GM21515 (cell line): ENCODE data around the gene WFDC9.
"Not testable (repeated sequence)": the region's sequence is repeated elsewhere in the genome, so short reads cannot be mapped to it uniquely, and the experiment has no call there.

Source experiments
- ATAC-seq: cut with Tn5 transposase; IDR thresholded peaks from one replicate; pipeline ENCODE4 v1.9.1; 2021; ENCODE audit not compliant: unreplicated experiment

WFDC9 gene

DNA sequence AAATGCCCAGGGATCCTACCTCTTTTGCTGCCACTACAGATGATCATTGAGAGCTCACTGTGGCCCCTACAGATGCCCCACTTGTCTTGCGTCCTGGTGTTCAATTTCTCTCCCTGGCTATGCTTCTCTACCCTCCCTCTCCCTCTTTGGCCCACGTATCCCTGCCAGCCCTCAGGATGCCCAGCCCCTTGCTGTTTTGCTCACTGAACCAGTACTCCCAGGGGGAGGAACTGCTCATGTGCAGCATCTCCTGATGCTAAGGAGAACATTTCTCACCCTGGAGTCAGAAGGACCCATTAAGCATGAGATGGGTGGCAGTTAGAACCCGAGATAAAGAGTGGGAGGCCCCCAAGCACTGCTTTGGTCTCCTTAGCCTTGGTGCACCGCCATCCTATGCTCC is at the start of gene WFDC9:
Gene WFDC9, minus strand, starts transcription at position 101 of the 400 bp plus-strand sequence. CDS start 21,103 bp downstream, outside the sequence.
- ATAC-seq: no peak

DNA sequence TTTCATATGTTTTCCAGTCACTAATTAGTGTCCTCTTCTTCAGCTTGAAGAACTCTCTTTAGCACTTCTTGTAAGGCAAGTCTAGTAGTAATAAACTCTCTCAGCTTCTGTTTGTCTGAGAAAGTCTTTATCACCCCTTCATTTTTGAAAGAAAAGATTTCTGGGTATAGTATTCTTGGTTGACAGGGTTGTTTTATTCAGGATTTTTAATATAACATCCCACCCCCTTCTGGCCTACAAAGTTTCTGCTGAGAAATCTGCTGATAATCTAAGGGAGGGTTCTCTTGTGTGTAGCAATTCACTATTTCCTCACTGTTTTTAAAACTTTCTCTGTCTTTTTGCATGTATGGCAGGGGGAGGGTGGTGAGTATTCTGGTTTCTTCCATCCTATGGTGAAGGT is 48.6 kb upstream of the WFDC9 start:
- ATAC-seq: no peak

DNA sequence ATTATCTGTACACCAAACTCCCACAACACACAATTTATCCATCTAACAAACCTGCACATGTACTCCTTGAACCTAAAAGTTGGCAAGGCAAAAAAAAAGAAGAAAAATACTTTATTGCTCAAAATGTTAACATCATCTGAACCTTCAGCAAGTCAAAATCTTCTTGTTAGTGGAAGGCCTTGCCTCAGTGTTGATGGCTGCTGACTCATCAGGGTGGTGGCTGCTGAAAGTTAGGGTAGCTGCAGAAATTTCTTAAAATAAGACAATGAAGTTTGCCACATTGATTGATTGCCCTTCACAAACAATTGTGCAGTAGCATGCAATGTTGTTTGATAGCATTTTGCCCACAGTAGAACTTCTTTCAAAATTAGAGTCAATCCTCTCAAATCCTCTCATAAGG is 41.7 kb upstream of the WFDC9 start:
- ATAC-seq: no peak

GRCh38 chr20:45670139-45670538 is 39.1 kb upstream of the WFDC9 start, which contains the start of gene WFDC11:
WFDC11 (minus strand) TSS chr20:45670239; CDS start chr20:45650600, 19,639 bp downstream.
- ATAC-seq: no peak

DNA sequence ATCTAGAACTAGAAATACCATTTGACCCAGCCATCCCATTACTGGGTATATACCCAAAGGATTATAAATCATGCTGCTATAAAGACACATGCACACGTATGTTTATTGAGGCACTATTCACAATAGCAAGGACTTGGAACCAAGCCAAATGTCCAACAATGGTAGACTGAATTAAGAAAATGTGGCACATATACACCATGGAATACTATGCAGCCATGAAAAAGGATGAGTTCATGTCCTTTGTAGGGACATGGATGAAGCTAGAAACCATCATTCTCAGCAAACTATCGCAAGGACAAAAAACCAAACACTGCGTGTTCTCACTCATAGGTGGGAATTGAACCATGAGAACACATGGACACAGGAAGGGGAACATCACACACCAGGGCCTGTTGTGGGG is 26.0 kb upstream of the WFDC9 start:
- ATAC-seq: not testable (repeated sequence)

DNA sequence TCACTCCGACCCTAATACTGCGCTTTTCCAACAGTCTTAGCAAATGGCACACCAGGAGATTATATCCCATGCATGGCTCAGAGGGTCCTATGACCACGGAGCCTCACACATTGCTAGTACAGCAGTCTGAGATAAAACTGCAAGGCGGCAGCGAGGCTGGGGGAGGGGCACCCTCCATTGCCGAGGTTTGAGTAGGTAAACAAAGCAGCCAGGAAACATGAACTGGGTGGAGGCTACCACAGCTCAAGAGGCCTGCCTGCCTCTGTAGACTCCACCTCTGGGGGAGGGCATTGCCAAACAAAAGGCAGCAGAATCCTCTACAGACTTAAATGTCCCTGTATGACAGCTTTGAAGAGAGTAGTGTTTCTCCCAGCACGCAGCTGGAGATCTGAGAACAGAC is 20.6 kb upstream of the WFDC9 start:
- not testable (repeated sequence) for ATAC-seq

DNA sequence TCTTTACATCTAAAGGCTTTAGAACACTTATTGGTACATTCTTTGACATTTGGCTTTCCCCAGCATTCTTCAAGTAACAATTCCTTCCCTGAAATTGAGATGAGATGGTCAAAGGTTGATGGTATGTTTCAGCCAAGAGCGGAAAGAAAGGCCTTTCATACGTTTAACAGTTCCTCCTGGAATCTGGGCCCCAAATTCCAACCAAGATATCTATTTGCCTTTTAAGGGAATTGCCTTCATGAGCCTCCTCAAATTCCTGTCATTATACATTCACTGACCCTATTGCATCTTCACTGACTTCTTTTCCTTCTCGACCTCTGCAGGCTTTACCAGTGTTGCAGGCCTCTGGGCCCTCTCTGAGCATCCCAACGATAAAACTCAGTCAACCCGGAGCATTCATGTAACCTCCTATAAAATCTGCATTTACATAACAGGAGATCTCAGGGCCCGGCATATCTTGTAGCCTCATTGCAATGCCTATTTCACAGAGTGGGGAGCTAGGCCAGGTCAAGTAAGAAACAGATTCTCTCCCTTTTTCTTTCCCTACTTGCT is 18.3 kb upstream of the WFDC9 start:
- no peak for ATAC-seq

GRCh38 chr20:45647441-45648050 is 16.5 kb upstream of the WFDC9 start:
- no peak for ATAC-seq

DNA sequence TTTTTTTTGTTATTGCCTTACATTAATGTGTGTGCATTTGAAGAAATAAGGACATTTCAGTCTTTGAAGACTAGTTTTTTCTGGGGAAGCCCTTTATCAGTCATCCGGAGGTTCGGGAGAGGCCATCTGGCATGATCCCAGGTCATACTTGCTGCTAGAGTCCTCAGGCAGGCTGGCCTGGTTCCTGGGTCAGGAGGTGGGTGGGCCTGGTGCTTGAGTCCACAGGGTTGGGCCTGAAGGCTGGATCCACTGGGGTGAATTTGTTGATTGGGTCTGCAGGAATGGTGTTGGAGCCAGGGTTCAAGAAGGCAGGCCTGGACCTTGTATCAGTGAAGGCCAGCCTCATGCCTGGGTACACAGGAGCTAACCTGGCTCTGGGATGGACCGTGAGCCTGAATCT is 15.8 kb upstream of the WFDC9 start:
- ATAC-seq: no peak

DNA sequence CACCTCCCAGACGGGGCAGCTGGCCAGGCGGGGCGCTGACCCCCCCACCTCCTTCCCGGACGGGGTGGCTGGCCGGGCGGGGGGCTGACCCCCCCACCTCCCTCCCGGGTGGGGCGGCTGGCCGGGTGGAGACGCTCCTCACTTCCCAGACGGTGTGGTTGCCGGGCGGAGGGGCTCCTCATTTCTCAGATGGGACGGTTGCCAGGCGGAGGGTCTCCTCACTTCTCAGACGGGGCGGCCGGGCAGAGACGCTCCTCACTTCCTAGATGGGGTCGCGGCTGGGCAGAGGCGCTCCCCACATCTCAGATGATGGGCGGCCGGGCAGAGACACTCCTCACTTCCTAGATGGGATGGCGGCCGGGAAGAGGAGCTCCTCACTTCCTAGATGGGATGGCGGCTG is 14.8 kb upstream of the WFDC9 start:
- not testable (repeated sequence) for ATAC-seq

DNA sequence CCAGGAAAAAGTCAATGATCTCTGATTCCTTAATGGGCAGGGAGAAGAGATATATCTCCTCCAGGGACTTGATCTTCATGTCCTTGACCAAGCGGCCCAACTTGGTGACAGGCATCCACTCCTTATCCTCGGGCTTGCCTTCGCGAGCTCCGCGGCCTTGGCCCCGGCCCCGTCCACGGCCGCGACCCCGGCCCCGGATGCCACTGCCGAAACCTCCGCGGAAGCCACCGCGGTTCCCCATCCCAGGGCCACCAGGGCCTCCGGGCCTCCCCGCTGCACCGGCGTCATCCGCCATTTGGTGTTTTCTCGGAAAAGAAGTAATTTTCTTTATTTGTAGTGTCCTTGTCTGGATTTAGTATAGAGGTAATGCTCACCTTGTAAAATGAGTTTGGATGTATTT is 10.0 kb upstream of the WFDC9 start:
- ATAC-seq: not testable (repeated sequence)

- ATAC-seq: no peak
Observed at GRCh38 chr20:45639687-45640086, 8.6 kb upstream of the WFDC9 start.

DNA sequence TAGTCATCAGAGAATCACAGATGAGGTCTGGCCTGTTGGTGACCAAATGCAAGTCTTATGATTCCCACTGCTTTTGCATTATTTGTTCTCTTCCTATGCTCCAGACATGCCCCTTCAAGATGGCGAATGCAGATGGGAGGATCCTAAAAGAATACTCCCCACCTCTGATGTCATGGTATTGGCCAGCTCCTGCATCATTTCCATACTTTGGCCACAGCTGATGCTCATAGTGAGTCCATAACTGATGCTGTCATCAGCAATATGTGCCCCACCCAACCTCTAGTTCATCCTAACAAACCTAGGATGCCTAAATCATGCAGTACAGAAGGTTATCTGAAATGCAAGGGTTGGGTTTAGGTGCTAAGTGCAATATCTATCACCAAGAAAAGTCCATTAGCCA is 5.4 kb upstream of the WFDC9 start:
- ATAC-seq: no peak

DNA sequence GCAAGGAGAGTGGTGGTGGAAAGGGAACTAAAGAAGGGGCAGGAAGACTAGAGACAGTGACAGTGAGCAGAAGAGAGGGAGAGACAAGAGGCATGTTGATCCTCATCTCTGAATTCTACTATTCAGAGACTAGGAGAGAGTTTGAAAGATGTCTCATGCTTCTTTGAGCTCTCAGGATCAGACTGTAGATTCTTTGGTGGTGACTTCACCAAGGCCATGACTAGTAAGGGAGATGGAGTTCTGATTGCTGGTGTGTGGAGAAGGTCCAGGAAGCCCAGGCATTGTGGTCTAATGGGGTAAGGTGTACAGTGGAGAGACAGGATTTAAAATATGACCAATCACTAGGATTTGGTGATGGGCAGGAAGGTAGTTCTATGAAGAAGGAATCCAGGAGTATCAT is 713 bp downstream of the WFDC9 start:
- ATAC-seq: no peak

- peak; percentile 67 for ATAC-seq
Observed at GRCh38 chr20:45629496-45630100, 1.5 kb downstream of the WFDC9 start, which contains the start of gene WFDC10A. WFDC10A (plus strand) TSS chr20:45629739; CDS start chr20:45629814, 75 bp downstream.

GRCh38 chr20:45626540-45626939 is 4.5 kb downstream of the WFDC9 start:
- ATAC-seq: no peak

DNA sequence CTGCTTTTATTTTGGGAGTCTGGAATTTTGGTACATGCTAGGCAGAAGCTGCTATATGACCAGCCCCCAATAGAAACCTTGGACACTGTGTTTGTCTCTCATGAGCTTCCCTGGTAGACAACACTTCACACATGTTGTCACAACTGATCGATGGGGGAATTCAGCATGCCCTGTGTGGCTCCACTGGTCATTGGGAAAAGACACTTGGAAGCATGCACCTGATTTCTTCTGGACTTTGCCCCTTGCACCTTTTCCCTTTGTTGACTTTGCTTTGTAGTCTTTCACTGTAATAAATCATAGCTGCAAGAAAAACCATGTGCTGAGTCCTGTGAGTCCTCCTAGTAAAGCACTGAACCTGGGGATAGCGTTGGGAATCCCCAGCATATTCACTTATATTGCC is 9.5 kb downstream of the WFDC9 start:
- no peak for ATAC-seq

GRCh38 chr20:45617591-45617990 is 13.5 kb downstream of the WFDC9 start:
- no peak for ATAC-seq

DNA sequence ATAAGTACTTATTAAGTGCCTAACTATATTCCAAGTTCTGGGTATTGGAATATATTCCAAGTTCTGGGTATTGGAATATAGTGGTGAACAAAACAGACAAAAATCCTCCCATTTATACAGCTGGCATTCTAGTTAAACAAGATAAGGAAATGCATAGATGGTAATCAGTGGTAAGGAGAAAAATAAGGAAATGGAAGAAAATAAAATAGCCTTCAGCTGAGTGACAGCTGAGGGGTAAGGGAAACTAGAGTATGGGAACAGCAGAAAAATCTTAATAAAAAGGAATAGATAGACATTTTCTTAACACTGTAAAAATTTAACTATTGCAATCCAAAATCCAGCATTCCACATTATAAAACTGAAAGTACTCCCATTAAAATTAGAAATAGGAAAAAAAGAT is 18.8 kb downstream of the WFDC9 start:
- no peak for ATAC-seq

DNA sequence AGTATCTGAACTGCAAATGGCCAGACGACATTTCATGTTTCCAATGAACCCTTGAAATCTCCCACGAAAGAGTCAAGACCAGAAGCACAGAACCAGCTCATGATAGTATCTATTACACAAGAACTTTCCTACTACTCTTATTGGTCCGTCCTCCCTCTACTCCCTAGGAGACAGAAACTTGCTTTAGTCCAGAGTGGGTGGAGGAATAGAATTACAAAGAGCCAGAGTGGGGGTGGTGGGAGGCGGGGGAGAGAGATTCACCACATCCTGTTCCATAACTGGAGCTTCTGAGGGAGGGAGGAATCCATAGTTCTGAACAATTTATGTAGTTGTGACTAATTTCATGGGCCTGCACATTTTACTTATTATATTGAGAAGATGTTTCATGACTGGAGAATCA is 20.0 kb downstream of the WFDC9 start:
- ATAC-seq: no peak

- ATAC-seq: no peak
Observed at GRCh38 chr20:45607810-45608209, 23.3 kb downstream of the WFDC9 start.

DNA sequence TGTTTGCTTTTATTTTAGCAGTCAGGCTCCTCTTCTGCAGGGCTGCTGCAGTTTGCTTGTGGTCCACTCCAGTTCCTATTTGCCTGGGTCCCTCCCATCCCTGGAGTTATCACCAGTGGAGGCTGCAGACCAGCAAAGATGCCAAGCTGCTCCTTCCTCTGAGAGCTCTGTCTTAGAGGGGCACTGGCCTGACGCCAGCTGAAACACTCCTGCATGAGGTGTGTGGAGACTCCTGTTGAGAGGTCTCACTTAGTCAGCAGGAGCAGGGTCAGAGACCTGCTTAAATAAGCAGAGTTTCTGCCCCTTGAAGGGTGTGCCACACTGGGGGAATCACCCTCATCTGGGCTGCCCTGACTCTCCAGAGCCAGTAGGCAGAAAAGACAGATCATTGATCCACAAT is 35.8 kb downstream of the WFDC9 start:
- ATAC-seq: no peak
